ENCODE data around the gene TAOK3.

DNA sequence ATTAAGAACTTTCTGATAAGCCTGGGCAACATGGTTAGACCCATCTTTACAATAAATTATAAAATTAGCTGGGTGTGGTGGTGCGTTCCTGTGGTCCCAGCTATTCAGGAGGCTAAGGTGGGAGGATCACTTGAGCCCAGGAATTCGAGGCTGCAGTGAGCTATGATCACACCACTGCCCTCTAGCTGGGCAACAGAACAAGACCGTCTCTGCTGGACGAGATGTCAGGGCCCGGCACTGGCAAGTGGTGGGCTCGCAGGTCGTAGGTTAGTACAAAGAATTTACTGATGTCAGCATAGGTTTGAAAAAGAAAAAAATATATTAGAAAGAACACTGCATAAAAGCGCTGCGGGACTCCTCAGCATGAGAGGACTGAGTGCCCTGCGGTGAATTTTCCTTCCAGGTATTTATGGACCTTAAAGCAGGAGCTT is 253.2 kb downstream of the TAOK3 start:
- TF ChIP-seq CTCF (IDR thresholded peaks at IDR 0.05), result no peak
- TF ChIP-seq POLR2A (IDR thresholded peaks at IDR 0.05), result no peak
- no peak for TF ChIP-seq POLR2AphosphoS5 (IDR thresholded peaks at IDR 0.05)

Data from prostate gland (tissue), 2 donors.